VCaP (cell line): ENCODE measurements around the gene RFX2.

Experiments
- H3K27ac ChIP-seq: fragments of 450-650 bp; 2 replicates; pipeline ENCODE4 v1.5.1; 2017
- CTCF ChIP-seq: fragments of 450-650 bp; conservative IDR thresholded peaks from 2 replicates; pipeline ENCODE4 v1.5.1; 2017; ENCODE audit warnings: mild to moderate bottlenecking, moderate library complexity

RFX2 gene

GRCh38 chr19:5956728-5957127 lies 153.6 kb downstream of the RFX2 start:
- peak overlapping the region; percentile 8; the same call in 1 of the 2 replicates for H3K27ac ChIP-seq
- no peak for TF ChIP-seq CTCF

- no peak for TF ChIP-seq CTCF
- no peak overlapping the region for H3K27ac ChIP-seq
Observed at GRCh38 chr19:5956323-5956722, 154.0 kb downstream of the RFX2 start.

GRCh38 chr19:5955636-5955935 lies 154.7 kb downstream of the RFX2 start:
- no peak for TF ChIP-seq CTCF
- H3K27ac ChIP-seq = peak overlapping the region; percentile 63

DNA sequence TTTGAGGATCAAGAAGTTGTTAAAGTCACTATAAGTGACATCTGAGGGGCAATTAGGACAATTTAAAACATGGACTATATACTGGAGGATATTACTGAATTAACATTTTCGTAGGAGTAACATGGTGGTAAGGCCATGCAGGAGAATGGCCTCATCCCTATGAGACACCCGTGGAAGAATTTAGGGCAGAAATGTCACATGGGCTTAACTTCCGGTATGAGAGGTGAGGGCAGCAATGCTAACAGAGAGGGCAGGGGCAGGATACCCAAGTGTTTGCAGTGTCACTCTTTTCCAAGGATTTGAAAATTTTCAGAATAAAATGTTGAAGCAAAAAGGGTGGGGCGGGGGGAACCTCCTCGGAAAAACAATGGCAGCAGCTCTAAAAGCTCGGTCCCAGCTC lies 156.0 kb downstream of the RFX2 start:
- peak overlapping the region; percentile 63 for H3K27ac ChIP-seq
- TF ChIP-seq CTCF = no peak

- peak overlapping the region; percentile 63 for H3K27ac ChIP-seq
- no peak for TF ChIP-seq CTCF
Observed at GRCh38 chr19:5953680-5954213, 156.6 kb downstream of the RFX2 start.

DNA sequence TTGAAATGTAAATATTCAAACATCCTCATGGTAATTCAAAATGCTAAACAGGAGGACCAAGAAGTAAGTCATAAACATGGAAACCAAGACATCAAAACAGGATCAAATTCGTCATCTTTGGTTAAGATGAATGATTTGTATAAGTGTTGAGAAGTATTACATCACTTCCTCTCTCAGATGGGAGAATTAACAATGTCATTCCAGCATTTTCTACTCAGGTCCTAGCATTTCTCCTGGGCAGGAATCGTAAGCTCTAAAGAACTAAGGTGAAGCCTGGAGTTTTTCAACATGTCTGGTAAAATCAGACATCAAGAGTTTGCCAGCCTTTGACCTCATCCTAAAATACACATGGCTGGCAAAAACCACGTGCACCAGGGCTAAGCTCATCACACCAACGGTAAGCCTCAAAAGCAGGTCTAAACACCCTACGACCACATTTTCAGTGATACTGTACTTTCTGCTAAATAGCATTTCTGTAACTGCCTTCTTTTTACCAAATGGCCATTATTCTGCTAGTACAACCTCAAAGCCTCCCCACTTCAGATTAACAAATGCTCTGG lies 157.2 kb downstream of the RFX2 start:
- TF ChIP-seq CTCF = no peak
- no peak overlapping the region for H3K27ac ChIP-seq

GRCh38 chr19:5952193-5953029 lies 157.9 kb downstream of the RFX2 start:
- TF ChIP-seq CTCF = no peak
- no peak overlapping the region for H3K27ac ChIP-seq
